Measurements from ENCODE around the gene KCTD15. TPM values are rescaled to one million over a fixed set of nuclear protein-coding genes. Genes with fewer than 3 reads are reported as not detected.

Gene KCTD15
- total and polyA plus RNA-seq, 10 of the 15 experiments (the other 5 are each of a cell fraction or from before 2014, with no cell fraction given) = not detected

GRCh38 chr19:33758541-33759013 lies 38.1 kb upstream of the KCTD15 start (continued):
- TF ChIP-seq BCL11A (IDR thresholded peaks at IDR 0.05; ENCODE audit: low read depth, low read length) (no peak), SP1 (IDR thresholded peaks at IDR 0.05; ENCODE audit: low read depth, low read length) (no peak)

- ChIA-PET SMC1A (ENCODE audit: uncharacterized antibody, unreplicated experiment) (no interaction called here), CTCF (no interaction called here), RAD21 (ENCODE audit: unreplicated experiment) (no interaction called here), POLR2A (no interaction called here)
- DNase-seq (ENCODE audit: low read depth, low spot score) (no peak), FAIRE-seq (no peak), ATAC-seq (no peak)
- H2AFZ ChIP-seq (ENCODE audit: control insufficient read depth, low read depth, low read length) = no peak overlapping the region
- WGBS (ENCODE audit: insufficient coverage, insufficient replicate concordance, low lambda C conversion rate, missing lambda C conversion rate) = 37% methylated on average over 6 of the region's 7 CpGs
- H3K9me3 ChIP-seq (replicated peaks; ENCODE audit: control insufficient read depth, insufficient read depth, low read length) = no peaks in the 10 kb centered on the region
- H3K79me2 ChIP-seq (ENCODE audit: control insufficient read depth, insufficient read depth, low read length) = no peaks in the 10 kb centered on the region
- H3K27ac ChIP-seq (ENCODE audit: control insufficient read depth, insufficient read depth) = no peak overlapping the region
- no peak overlapping the region for H3K4me3 ChIP-seq
- H4K20me1 ChIP-seq (ENCODE audit: control insufficient read depth, insufficient read depth) = no peaks in the 10 kb centered on the region; the same call in 1 of the 2 replicates
- intact Hi-C loops (cut with micrococcal nuclease; ENCODE audit: unreplicated experiment) (no loop called here), in situ Hi-C loops (cut with MboI) (loop anchor here (25.0 kb wide), 1 partner anchor 522 kb away; the partner anchor contains the start of gene SLC7A10)
- no peak overlapping the region for H3K9ac ChIP-seq (ENCODE audit: control insufficient read depth, insufficient read depth, low read length)
- TF ChIP-seq SREBF1 (IDR thresholded peaks at IDR 0.05; ENCODE audit: low read length) = no peak
- TF ChIP-seq PAX8 (IDR thresholded peaks at IDR 0.05) = no peak
- no peak for TF ChIP-seq ATF7 (IDR thresholded peaks at IDR 0.05; ENCODE audit: low read depth)
- TF ChIP-seq IRF3 (IDR thresholded peaks at IDR 0.05) = no peak
- TF ChIP-seq DPF2 (IDR thresholded peaks at IDR 0.05) = no peak
- no peak for TF ChIP-seq HCFC1 (IDR thresholded peaks at IDR 0.05; ENCODE audit: low read length)
- TF ChIP-seq ZNF274 (IDR thresholded peaks at IDR 0.05; ENCODE audit: insufficient read depth, insufficient read length) = no peak
- TF ChIP-seq NR2C1 (IDR thresholded peaks at IDR 0.05) = no peak
- TF ChIP-seq RAD21 (IDR thresholded peaks at IDR 0.05; ENCODE audit: insufficient read depth, low read depth, low read length) = no peak
- no peak for TF ChIP-seq ZNF24 (IDR thresholded peaks at IDR 0.05)
- no peak for TF ChIP-seq MLLT1 (IDR thresholded peaks at IDR 0.05)
- TF ChIP-seq JUND (IDR thresholded peaks at IDR 0.05; ENCODE audit: low read depth, low read length) = no peak
- TF ChIP-seq FOXM1 (IDR thresholded peaks at IDR 0.05; ENCODE audit: low read depth, low read length) = no peak
- no peak for TF ChIP-seq POLR2A (IDR thresholded peaks at IDR 0.05; ENCODE audit: low read depth, low read length)
- no peak for TF ChIP-seq ZNF207 (IDR thresholded peaks at IDR 0.05; ENCODE audit: borderline replicate concordance)
- TF ChIP-seq EGR1 (IDR thresholded peaks at IDR 0.05; ENCODE audit: borderline replicate concordance in 1 of 2, low read depth in 2 of 2, low read length in 2 of 2) = no peak
- TF ChIP-seq EP300 (IDR thresholded peaks at IDR 0.05; ENCODE audit: borderline replicate concordance in 1 of 2, control insufficient read depth in 1 of 2, low read depth in 2 of 2, low read length in 2 of 2) = no peak
- no peak for TF ChIP-seq SREBF2 (IDR thresholded peaks at IDR 0.05; ENCODE audit: low read length)
- TF ChIP-seq BACH1 (IDR thresholded peaks at IDR 0.05; ENCODE audit: borderline replicate concordance) = no peak
- no peaks in the 10 kb centered on the region for H3K36me3 ChIP-seq (ENCODE audit: control insufficient read depth in 2 of 2, insufficient read depth in 2 of 2, low read length in 1 of 2)
- no TSS peak for BruUV-seq (replicated peaks)
- no peaks in the 10 kb centered on the region for H3K27me3 ChIP-seq (replicated peaks in 1 of 2; ENCODE audit: control insufficient read depth in 2 of 2, insufficient read depth in 2 of 2, low read length in 1 of 2)
- H3K4me1 ChIP-seq (ENCODE audit: control insufficient read depth, insufficient read depth, low read length) = no peaks in the 10 kb centered on the region
- no peak overlapping the region for H3K4me2 ChIP-seq (ENCODE audit: control insufficient read depth, insufficient read depth)
These were observed 37.3 kb upstream of the KCTD15 start for GRCh38 chr19:33759356-33759755.

Measured in GM12878 (cell line).